SW480 (cell line): ENCODE measurements around the gene SLC47A2.
A peak's percentile ranks its signal among the peaks of the same experiment; 100 is the strongest.

Experiments
- DNase-seq: peaks from one replicate; pipeline ENCODE4 v3.0.0-alpha.2; 2016; ENCODE audit warnings: low spot score

The SLC47A2 gene

GRCh38 chr17:19726631-19727376 is 10.4 kb upstream of the SLC47A2 start:
- no peak for DNase-seq

GRCh38 chr17:19725486-19725885 is 9.1 kb upstream of the SLC47A2 start:
- no peak for DNase-seq

GRCh38 chr17:19724501-19725420 is 8.4 kb upstream of the SLC47A2 start:
- peak; percentile 84 for DNase-seq

GRCh38 chr17:19723964-19724363 is 7.6 kb upstream of the SLC47A2 start:
- DNase-seq: peak; percentile 28

- no peak for DNase-seq
These were observed 4.4 kb upstream of the SLC47A2 start for GRCh38 chr17:19720631-19721426.

GRCh38 chr17:19720210-19720475 is 3.8 kb upstream of the SLC47A2 start:
- no peak for DNase-seq

- DNase-seq: no peak
These were observed 3.2 kb upstream of the SLC47A2 start for GRCh38 chr17:19719355-19720209.

- DNase-seq: no peak
These were observed 2.4 kb upstream of the SLC47A2 start for GRCh38 chr17:19718613-19719354.

- no peak for DNase-seq
These were observed 1.7 kb upstream of the SLC47A2 start for GRCh38 chr17:19718041-19718612.

- DNase-seq: no peak
These were observed 1.1 kb upstream of the SLC47A2 start for GRCh38 chr17:19717411-19717908.

GRCh38 chr17:19717031-19717360 is 612 bp upstream of the SLC47A2 start:
- no peak for DNase-seq

- DNase-seq: no peak
These were observed 1.6 kb downstream of the SLC47A2 start for GRCh38 chr17:19714542-19715411.

GRCh38 chr17:19713901-19714361 is 2.5 kb downstream of the SLC47A2 start:
- no peak for DNase-seq

GRCh38 chr17:19713462-19713861 is 2.9 kb downstream of the SLC47A2 start:
- no peak for DNase-seq

- no peak for DNase-seq
These were observed 3.9 kb downstream of the SLC47A2 start for GRCh38 chr17:19712436-19713004.

- no peak for DNase-seq
These were observed 6.5 kb downstream of the SLC47A2 start for GRCh38 chr17:19709841-19710240.

GRCh38 chr17:19708431-19709175 is 7.8 kb downstream of the SLC47A2 start:
- no peak for DNase-seq

GRCh38 chr17:19707728-19708221 is 8.6 kb downstream of the SLC47A2 start:
- DNase-seq: no peak
